HepG2 (cell line): ENCODE results near the gene RYK. TPM values are rescaled to one million over a fixed set of nuclear protein-coding genes. Genes with fewer than 3 reads are reported as not detected.

Experiments used
- ATAC-seq: fragments of 200-7000 bp; cut with Tn5 transposase; 3 replicates; pipeline ENCODE4 v1.9.1; 2020; ENCODE audit warnings: mild to moderate bottlenecking, moderate library complexity
- BruUV-seq: library from RNA; stranded (reverse); fragments of 400-500 nt; replicated peaks from 2 replicates; lab custom pipeline; 2021; lab: Mats Ljungman, UMichigan
- CTCF ChIA-PET: fragments of 300-600 bp; formaldehyde crosslinking; extraction: SDS; loops from one replicate; lab custom pipeline; 2021; ENCODE audit warnings: low total read pairs, inconsistent platforms, low intra/inter-chr PET ratio; lab: Yijun Ruan, JAX
- POLR2A ChIA-PET: fragments of 350-600 bp; sonication (Branson Sonifier 250); formaldehyde crosslinking; loops from one replicate; lab custom pipeline; 2020; ENCODE audit warnings: antibody characterized with exemption, inconsistent platforms; lab: Yijun Ruan, JAX
- DNase-seq: peaks from one replicate; pipeline ENCODE4 v3.0.0-alpha.2; 2015; ENCODE audit warnings: low spot score
- FAIRE-seq: peaks from 3 replicates; lab custom pipeline; 2011; peaks lifted over from hg19 to GRCh38; lab: Jason Lieb, UNC
- H2AFZ ChIP-seq: one replicate; pipeline ENCODE4 v1.6.1; 2011; ENCODE audit warnings: low read length, inconsistent platforms
- H3K27ac ChIP-seq: fragments of 300-600 bp; 3 replicates; pipeline ENCODE4 v1.8.0; 2011; ENCODE audit warnings: mixed run types, mild to moderate bottlenecking, mixed read lengths, low read length, inconsistent platforms; ENCODE audit not compliant: insufficient read depth; ENCODE audit errors: extremely low read length
- H3K27me3 ChIP-seq, 2 experiments: fragments of 200-600 bp in 1 of 2; 2 replicates in 1 of 2; 3 replicates in 1 of 2; pipeline versions ENCODE4 v1.6.0 to v1.8.0; 2011; ENCODE audit warnings: low read length in 2 of 2, mild to moderate bottlenecking in 2 of 2, moderate library complexity in 2 of 2, inconsistent platforms in 1 of 2; ENCODE audit not compliant: insufficient read depth in 2 of 2, control insufficient read depth in 1 of 2
- H3K36me3 ChIP-seq, 2 experiments: fragments of 200-600 bp in 1 of 2; replicated peaks in 1 of 2; 2 replicates in 1 of 2; 3 replicates in 1 of 2; pipeline versions ENCODE4 v1.5.1 to v1.8.0; 2011; ENCODE audit warnings: low read length in 2 of 2, inconsistent platforms in 1 of 2; ENCODE audit not compliant: insufficient read depth in 2 of 2, control insufficient read depth in 1 of 2
- H3K4me1 ChIP-seq: 2 replicates; pipeline ENCODE4 v1.5.1; 2012; ENCODE audit warnings: low read length, inconsistent platforms; ENCODE audit not compliant: insufficient read depth
- H3K4me2 ChIP-seq: 2 replicates; pipeline ENCODE4 v1.6.0; 2011; ENCODE audit warnings: low read depth, low read length, inconsistent platforms
- H3K4me3 ChIP-seq, 3 experiments: fragments of 200-600 bp in 1 of 3; sonication (generic), shearing (Covaris generic) in 1 of 3; replicated peaks in 1 of 3; 2 replicates each; pipeline ENCODE4 v1.5.1; 2011 to 2016; ENCODE audit warnings: low read length in 3 of 3, inconsistent platforms in 2 of 3, low read depth in 2 of 3, mild to moderate bottlenecking in 2 of 3, control low read depth in 1 of 3, mixed read lengths in 1 of 3; ENCODE audit not compliant: insufficient read depth in 1 of 3
- H3K79me2 ChIP-seq: one replicate; pipeline ENCODE4 v1.6.1; 2011; ENCODE audit warnings: low read length, inconsistent platforms; ENCODE audit not compliant: insufficient read depth
- H3K9ac ChIP-seq: 2 replicates; pipeline ENCODE4 v1.6.0; 2011; ENCODE audit warnings: mild to moderate bottlenecking, low read depth, low read length, inconsistent platforms; ENCODE audit not compliant: insufficient read depth
- H3K9me3 ChIP-seq: 2 replicates; pipeline ENCODE4 v1.5.1; 2012; ENCODE audit warnings: mild to moderate bottlenecking, low read length
- H4K20me1 ChIP-seq: 2 replicates; pipeline ENCODE4 v1.6.0; 2011; ENCODE audit warnings: inconsistent platforms, mild to moderate bottlenecking, low read length, moderate library complexity; ENCODE audit not compliant: insufficient read depth
- EED ChIP-seq: sonication (generic); formaldehyde crosslinking; IDR thresholded peaks from 2 replicates; pipeline ENCODE4 v1.5.0; 2020; ENCODE audit warnings: mild to moderate bottlenecking, missing genetic modification reagents
- HOXA5 ChIP-seq: sonication (generic); formaldehyde crosslinking; IDR thresholded peaks from 2 replicates; pipeline ENCODE4 v1.4.0; 2020; ENCODE audit warnings: missing genetic modification reagents
- ZNF138 ChIP-seq: sonication (generic); formaldehyde crosslinking; IDR thresholded peaks from 2 replicates; pipeline ENCODE4 v1.5.0; 2020; ENCODE audit warnings: mild to moderate bottlenecking, low read depth, missing genetic modification reagents
- ZNF253 ChIP-seq: sonication (generic); formaldehyde crosslinking; IDR thresholded peaks from 2 replicates; pipeline ENCODE4 v1.8.0; 2022; ENCODE audit warnings: mild to moderate bottlenecking, missing genetic modification reagents, borderline replicate concordance
- ZNF550 ChIP-seq: sonication (generic); formaldehyde crosslinking; IDR thresholded peaks from 2 replicates; pipeline ENCODE4 v1.4.0; 2020; ENCODE audit warnings: mild to moderate bottlenecking, missing genetic modification reagents, borderline replicate concordance
- ZNF747 ChIP-seq: sonication (generic); formaldehyde crosslinking; IDR thresholded peaks from 2 replicates; pipeline ENCODE4 v1.8.1; 2023; ENCODE audit warnings: missing genetic modification reagents, mild to moderate bottlenecking, borderline replicate concordance
- ZNF782 ChIP-seq: sonication (generic); formaldehyde crosslinking; IDR thresholded peaks from 2 replicates; pipeline ENCODE4 v1.4.0; 2020; ENCODE audit warnings: missing genetic modification reagents, mild to moderate bottlenecking, borderline replicate concordance
- WGBS: methylation state at CpG from one replicate; pipeline ENCODE4 v1.1.6; 2017; ENCODE audit warnings: low lambda C conversion rate; 5-methylcytosine and 5-hydroxymethylcytosine counted together
- in situ Hi-C: cut with HindIII; loops from 2 replicates; pipeline ENCODE4 v1.10.0; 2017; ENCODE audit warnings: low pct_unique_long_range_greater_than_20kb; ENCODE audit not compliant: extremely low pct_ligation_motif_present
- intact Hi-C: fragments of 100-400 bp; cut with micrococcal nuclease; formaldehyde crosslinking; loops from one replicate; pipeline ENCODE4 v1.10.0; 2022; ENCODE audit not compliant: unreplicated experiment
- polyA plus RNA-seq, 8 experiments: library from polyadenylated mRNA; depleted of rRNA in 3 of 8; stranded (reverse) in 7 of 8; unstranded in 1 of 8; fragments of >200 nt; fragmentation: Illumina TruSeq in 4 of 8; extraction: Trizol in 4 of 8; gene quantifications; 2 replicates each; pipeline versions ENCODE4 v1.2.1 to v1.2.3, GENCODE V29; 2011 to 2016; ENCODE audit warnings: low read depth in 4 of 8, missing spikeins in 1 of 8, mixed read lengths in 1 of 8; ENCODE audit not compliant: insufficient read depth in 1 of 8
- total RNA-seq, 5 experiments: library from RNA; depleted of rRNA; stranded (reverse); fragments of >200 nt; fragmentation: Illumina TruSeq; extraction: Trizol; gene quantifications; 2 replicates each; pipeline ENCODE4 v1.2.3, GENCODE V29; 2016; ENCODE audit warnings: low read depth in 1 of 5
- TF ChIP-seq, protein P1 (sequence below): sonication (generic); formaldehyde crosslinking; IDR thresholded peaks from 2 replicates; pipeline ENCODE4 v1.4.0; 2020; ENCODE audit warnings: mild to moderate bottlenecking, missing genetic modification reagents
- TF ChIP-seq, protein P2 (sequence below): sonication (generic); formaldehyde crosslinking; IDR thresholded peaks from 2 replicates; pipeline ENCODE4 v1.4.0; 2020; ENCODE audit warnings: mild to moderate bottlenecking, missing genetic modification reagents
- TF ChIP-seq, protein P3 (sequence below): sonication (generic); formaldehyde crosslinking; IDR thresholded peaks from 2 replicates; pipeline ENCODE4 v1.5.1; 2020; ENCODE audit warnings: mild to moderate bottlenecking, missing genetic modification reagents, moderate library complexity
- TF ChIP-seq, protein P4 (sequence below): sonication (generic); formaldehyde crosslinking; IDR thresholded peaks from 2 replicates; pipeline ENCODE4 v1.4.0; 2020; ENCODE audit warnings: missing genetic modification reagents, borderline replicate concordance

Gene RYK
- total and polyA plus RNA-seq, 2 of the 13 experiments (the other 11 are each of a cell fraction or from before 2014, with no cell fraction given): 35.0 to 66.2 TPM

DNA sequence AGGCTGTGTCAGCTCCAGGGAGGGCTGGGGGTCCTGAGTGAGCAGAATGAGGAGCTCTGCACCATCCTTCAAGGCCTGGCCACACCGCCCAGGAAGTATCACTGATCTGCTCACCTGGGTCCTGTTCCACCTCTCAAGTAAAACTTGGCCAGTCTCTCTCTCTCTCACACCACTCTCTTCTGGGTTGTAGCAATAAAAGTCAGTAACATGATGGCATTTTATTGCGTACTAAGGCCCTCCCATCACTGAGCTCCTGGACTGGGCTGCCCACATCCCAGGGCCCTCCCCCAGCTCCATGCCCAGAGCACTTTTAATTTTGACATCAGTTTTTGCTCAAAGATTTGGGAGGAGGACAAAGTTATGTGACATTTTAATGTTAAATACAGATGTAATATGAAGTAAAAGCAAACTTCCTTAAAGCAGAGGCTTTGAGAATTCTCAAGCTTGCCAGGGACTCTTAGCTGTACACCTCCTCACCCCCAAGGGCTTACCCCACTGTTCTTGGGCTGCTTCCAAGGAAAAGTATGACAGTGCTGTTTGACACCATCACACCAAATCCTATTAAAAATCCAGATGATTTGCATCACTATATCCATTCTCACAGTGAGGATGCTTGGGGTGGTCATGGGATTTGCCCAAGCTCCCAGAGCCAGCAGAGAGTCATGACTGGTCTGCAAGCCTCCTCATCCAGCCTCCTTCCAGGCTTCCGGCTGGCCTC is 115.8 kb downstream of the RYK start:
- intact Hi-C loops (no loop called here), in situ Hi-C loops (no loop called here)
- Histone ChIP-seq H3K4me2 (no peak overlapping the region), H3K79me2 (no peaks in the 10 kb centered on the region), H3K4me1 (no peaks in the 10 kb centered on the region), H3K9me3 (no peaks in the 10 kb centered on the region), H4K20me1 (no peaks in the 10 kb centered on the region), H3K27me3 (no peaks in the 10 kb centered on the region), H3K36me3 (no peaks in the 10 kb centered on the region), H2AFZ (no peak overlapping the region), H3K4me3 (no peak overlapping the region), H3K27ac (no peak overlapping the region), H3K9ac (no peak overlapping the region)
- no TSS peak for BruUV-seq
- CTCF ChIA-PET: no interaction called here
- DNase-seq (no peak), FAIRE-seq (no peak), ATAC-seq (no peak)
- POLR2A ChIA-PET: no interaction called here
- 85% methylated on average over 2 of the region's 3 CpGs for WGBS
- TF ChIP-seq EED (CRISPR knock-in tag) (no peak), ZNF138 (CRISPR knock-in tag) (no peak), ZNF253 (CRISPR knock-in tag) (no peak), ZNF782 (CRISPR knock-in tag) (no peak), ZNF747 (CRISPR knock-in tag) (no peak), ZNF550 (CRISPR knock-in tag) (no peak), HOXA5 (CRISPR knock-in tag) (no peak)
- TF ChIP-seq, protein P1, sequence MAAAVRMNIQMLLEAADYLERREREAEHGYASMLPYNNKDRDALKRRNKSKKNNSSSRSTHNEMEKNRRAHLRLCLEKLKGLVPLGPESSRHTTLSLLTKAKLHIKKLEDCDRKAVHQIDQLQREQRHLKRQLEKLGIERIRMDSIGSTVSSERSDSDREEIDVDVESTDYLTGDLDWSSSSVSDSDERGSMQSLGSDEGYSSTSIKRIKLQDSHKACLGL (CRISPR knock-in tag): no peak
- TF ChIP-seq, protein P2, sequence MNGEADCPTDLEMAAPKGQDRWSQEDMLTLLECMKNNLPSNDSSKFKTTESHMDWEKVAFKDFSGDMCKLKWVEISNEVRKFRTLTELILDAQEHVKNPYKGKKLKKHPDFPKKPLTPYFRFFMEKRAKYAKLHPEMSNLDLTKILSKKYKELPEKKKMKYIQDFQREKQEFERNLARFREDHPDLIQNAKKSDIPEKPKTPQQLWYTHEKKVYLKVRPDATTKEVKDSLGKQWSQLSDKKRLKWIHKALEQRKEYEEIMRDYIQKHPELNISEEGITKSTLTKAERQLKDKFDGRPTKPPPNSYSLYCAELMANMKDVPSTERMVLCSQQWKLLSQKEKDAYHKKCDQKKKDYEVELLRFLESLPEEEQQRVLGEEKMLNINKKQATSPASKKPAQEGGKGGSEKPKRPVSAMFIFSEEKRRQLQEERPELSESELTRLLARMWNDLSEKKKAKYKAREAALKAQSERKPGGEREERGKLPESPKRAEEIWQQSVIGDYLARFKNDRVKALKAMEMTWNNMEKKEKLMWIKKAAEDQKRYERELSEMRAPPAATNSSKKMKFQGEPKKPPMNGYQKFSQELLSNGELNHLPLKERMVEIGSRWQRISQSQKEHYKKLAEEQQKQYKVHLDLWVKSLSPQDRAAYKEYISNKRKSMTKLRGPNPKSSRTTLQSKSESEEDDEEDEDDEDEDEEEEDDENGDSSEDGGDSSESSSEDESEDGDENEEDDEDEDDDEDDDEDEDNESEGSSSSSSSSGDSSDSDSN: no peak
- TF ChIP-seq, protein P3, sequence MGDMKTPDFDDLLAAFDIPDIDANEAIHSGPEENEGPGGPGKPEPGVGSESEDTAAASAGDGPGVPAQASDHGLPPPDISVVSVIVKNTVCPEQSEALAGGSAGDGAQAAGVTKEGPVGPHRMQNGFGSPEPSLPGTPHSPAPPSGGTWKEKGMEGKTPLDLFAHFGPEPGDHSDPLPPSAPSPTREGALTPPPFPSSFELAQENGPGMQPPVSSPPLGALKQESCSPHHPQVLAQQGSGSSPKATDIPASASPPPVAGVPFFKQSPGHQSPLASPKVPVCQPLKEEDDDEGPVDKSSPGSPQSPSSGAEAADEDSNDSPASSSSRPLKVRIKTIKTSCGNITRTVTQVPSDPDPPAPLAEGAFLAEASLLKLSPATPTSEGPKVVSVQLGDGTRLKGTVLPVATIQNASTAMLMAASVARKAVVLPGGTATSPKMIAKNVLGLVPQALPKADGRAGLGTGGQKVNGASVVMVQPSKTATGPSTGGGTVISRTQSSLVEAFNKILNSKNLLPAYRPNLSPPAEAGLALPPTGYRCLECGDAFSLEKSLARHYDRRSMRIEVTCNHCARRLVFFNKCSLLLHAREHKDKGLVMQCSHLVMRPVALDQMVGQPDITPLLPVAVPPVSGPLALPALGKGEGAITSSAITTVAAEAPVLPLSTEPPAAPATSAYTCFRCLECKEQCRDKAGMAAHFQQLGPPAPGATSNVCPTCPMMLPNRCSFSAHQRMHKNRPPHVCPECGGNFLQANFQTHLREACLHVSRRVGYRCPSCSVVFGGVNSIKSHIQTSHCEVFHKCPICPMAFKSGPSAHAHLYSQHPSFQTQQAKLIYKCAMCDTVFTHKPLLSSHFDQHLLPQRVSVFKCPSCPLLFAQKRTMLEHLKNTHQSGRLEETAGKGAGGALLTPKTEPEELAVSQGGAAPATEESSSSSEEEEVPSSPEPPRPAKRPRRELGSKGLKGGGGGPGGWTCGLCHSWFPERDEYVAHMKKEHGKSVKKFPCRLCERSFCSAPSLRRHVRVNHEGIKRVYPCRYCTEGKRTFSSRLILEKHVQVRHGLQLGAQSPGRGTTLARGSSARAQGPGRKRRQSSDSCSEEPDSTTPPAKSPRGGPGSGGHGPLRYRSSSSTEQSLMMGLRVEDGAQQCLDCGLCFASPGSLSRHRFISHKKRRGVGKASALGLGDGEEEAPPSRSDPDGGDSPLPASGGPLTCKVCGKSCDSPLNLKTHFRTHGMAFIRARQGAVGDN (CRISPR knock-in tag): no peak
- TF ChIP-seq, protein P4, sequence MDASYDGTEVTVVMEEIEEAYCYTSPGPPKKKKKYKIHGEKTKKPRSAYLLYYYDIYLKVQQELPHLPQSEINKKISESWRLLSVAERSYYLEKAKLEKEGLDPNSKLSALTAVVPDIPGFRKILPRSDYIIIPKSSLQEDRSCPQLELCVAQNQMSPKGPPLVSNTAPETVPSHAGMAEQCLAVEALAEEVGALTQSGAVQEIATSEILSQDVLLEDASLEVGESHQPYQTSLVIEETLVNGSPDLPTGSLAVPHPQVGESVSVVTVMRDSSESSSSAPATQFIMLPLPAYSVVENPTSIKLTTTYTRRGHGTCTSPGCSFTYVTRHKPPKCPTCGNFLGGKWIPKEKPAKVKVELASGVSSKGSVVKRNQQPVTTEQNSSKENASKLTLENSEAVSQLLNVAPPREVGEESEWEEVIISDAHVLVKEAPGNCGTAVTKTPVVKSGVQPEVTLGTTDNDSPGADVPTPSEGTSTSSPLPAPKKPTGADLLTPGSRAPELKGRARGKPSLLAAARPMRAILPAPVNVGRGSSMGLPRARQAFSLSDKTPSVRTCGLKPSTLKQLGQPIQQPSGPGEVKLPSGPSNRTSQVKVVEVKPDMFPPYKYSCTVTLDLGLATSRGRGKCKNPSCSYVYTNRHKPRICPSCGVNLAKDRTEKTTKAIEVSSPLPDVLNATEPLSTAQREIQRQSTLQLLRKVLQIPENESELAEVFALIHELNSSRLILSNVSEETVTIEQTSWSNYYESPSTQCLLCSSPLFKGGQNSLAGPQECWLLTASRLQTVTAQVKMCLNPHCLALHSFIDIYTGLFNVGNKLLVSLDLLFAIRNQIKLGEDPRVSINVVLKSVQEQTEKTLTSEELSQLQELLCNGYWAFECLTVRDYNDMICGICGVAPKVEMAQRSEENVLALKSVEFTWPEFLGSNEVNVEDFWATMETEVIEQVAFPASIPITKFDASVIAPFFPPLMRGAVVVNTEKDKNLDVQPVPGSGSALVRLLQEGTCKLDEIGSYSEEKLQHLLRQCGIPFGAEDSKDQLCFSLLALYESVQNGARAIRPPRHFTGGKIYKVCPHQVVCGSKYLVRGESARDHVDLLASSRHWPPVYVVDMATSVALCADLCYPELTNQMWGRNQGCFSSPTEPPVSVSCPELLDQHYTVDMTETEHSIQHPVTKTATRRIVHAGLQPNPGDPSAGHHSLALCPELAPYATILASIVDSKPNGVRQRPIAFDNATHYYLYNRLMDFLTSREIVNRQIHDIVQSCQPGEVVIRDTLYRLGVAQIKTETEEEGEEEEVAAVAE (CRISPR knock-in tag): no peak
